ENCODE data around the gene DOCK1.
A peak's percentile ranks its signal among the peaks of the same experiment; 100 is the strongest.

- TF ChIP-seq, protein P1, sequence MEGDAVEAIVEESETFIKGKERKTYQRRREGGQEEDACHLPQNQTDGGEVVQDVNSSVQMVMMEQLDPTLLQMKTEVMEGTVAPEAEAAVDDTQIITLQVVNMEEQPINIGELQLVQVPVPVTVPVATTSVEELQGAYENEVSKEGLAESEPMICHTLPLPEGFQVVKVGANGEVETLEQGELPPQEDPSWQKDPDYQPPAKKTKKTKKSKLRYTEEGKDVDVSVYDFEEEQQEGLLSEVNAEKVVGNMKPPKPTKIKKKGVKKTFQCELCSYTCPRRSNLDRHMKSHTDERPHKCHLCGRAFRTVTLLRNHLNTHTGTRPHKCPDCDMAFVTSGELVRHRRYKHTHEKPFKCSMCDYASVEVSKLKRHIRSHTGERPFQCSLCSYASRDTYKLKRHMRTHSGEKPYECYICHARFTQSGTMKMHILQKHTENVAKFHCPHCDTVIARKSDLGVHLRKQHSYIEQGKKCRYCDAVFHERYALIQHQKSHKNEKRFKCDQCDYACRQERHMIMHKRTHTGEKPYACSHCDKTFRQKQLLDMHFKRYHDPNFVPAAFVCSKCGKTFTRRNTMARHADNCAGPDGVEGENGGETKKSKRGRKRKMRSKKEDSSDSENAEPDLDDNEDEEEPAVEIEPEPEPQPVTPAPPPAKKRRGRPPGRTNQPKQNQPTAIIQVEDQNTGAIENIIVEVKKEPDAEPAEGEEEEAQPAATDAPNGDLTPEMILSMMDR (IDR thresholded peaks at IDR 0.05; ENCODE audit: low read depth, low read length), result peak; percentile 76
- TF ChIP-seq, protein P2, sequence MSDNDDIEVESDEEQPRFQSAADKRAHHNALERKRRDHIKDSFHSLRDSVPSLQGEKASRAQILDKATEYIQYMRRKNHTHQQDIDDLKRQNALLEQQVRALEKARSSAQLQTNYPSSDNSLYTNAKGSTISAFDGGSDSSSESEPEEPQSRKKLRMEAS (IDR thresholded peaks at IDR 0.05; ENCODE audit: low read depth, low read length), result no peak
- TF ChIP-seq MYC (IDR thresholded peaks at IDR 0.05; ENCODE audit: low read depth, low read length), result no peak
Measured at GRCh38 chr10:127243490-127244272, 338.5 kb downstream of the DOCK1 start.

Data from NB4 (cell line).